Endodermal cell (in vitro differentiated cells): ENCODE measurements around the gene GAN. TPM values are rescaled to one million over a fixed set of nuclear protein-coding genes. Genes with fewer than 3 reads are reported as not detected.
"Not testable (repeated sequence)": the region's sequence is repeated elsewhere in the genome, so short reads cannot be mapped to it uniquely, and the experiment has no call there.

ENCODE experiments used
- DNase-seq: peaks from one replicate; pipeline ENCODE4 v3.0.0-alpha.2; 2017
- H3K27ac ChIP-seq: 2 replicates; pipeline ENCODE4 v1.5.1; 2013; ENCODE audit warnings: mild to moderate bottlenecking, low read depth, low read length, moderate library complexity
- H3K27me3 ChIP-seq: 2 replicates; pipeline ENCODE4 v1.6.1; 2013; ENCODE audit warnings: mild to moderate bottlenecking, low read length, moderate library complexity; ENCODE audit not compliant: insufficient read depth, control insufficient read depth, poor library complexity, severe bottlenecking
- H3K36me3 ChIP-seq: 2 replicates; pipeline ENCODE4 v1.7.0; 2013; ENCODE audit warnings: mild to moderate bottlenecking, low read length, moderate library complexity; ENCODE audit not compliant: control insufficient read depth, insufficient read depth
- H3K4me1 ChIP-seq: one replicate; pipeline ENCODE4 v1.7.0; 2013; ENCODE audit warnings: low read length; ENCODE audit not compliant: control insufficient read depth, insufficient read depth
- H3K4me3 ChIP-seq: 2 replicates; pipeline ENCODE4 v1.5.1; 2013; ENCODE audit warnings: mild to moderate bottlenecking, low read length, moderate library complexity
- H3K9ac ChIP-seq: 2 replicates; pipeline ENCODE4 v1.6.1; 2013; ENCODE audit warnings: mild to moderate bottlenecking, low read length, moderate library complexity; ENCODE audit not compliant: poor library complexity, severe bottlenecking; ENCODE audit errors: extremely low read depth
- H3K9me3 ChIP-seq: 2 replicates; pipeline ENCODE4 v1.6.1; 2013; ENCODE audit warnings: mild to moderate bottlenecking, low read length, moderate library complexity; ENCODE audit not compliant: control insufficient read depth
- H3K27ac Mint-ChIP-seq: 2 replicates; pipeline ENCODE4 v1.8.0; 2020; ENCODE audit warnings: mixed read lengths
- H3K27me3 Mint-ChIP-seq: 2 replicates; pipeline ENCODE4 v1.8.0; 2021; ENCODE audit warnings: mild to moderate bottlenecking, mixed read lengths; ENCODE audit not compliant: insufficient read depth
- H3K36me3 Mint-ChIP-seq: 2 replicates; pipeline ENCODE4 v1.8.0; 2020; ENCODE audit warnings: low read depth, mixed read lengths
- H3K4me1 Mint-ChIP-seq: 2 replicates; pipeline ENCODE4 v1.8.0; 2020; ENCODE audit warnings: mixed read lengths
- H3K4me3 Mint-ChIP-seq: 2 replicates; pipeline ENCODE4 v1.8.0; 2020; ENCODE audit warnings: mild to moderate bottlenecking, moderate library complexity, mixed read lengths
- H3K9me3 Mint-ChIP-seq: 2 replicates; pipeline ENCODE4 v1.8.0; 2020; ENCODE audit warnings: mild to moderate bottlenecking, mixed read lengths
- CTCF ChIP-seq: fragments of 200-600 bp; sonication (generic); conservative IDR thresholded peaks from 2 replicates; pipeline ENCODE4 v1.5.0; 2021; ENCODE audit warnings: antibody characterized with exemption, mild to moderate bottlenecking
- WGBS, 2 experiments: methylation state at CpG; one replicate each; pipeline versions ENCODE4 v1.1.5 to v1.1.7; 2013; ENCODE audit warnings: missing lambda C conversion rate in 2 of 2, mixed read lengths in 1 of 2; ENCODE audit not compliant: insufficient coverage in 1 of 2, insufficient read length in 1 of 2; 5-methylcytosine and 5-hydroxymethylcytosine counted together
- total RNA-seq, 2 donors: library from RNA; stranded (reverse); fragmentation: NEBNext Ultra II Directional in 1 of 2; extraction: Animal tissue kit (Norgen Biotek cat#: 25700) in 1 of 2; gene quantifications; 2 replicates in 1 of 2; 3 replicates in 1 of 2; pipeline ENCODE4 v1.2.1, GENCODE V29; 2021

GAN gene
- total RNA-seq, 2 donors from 2014 or later: 23.4 to 28.9 TPM

DNA sequence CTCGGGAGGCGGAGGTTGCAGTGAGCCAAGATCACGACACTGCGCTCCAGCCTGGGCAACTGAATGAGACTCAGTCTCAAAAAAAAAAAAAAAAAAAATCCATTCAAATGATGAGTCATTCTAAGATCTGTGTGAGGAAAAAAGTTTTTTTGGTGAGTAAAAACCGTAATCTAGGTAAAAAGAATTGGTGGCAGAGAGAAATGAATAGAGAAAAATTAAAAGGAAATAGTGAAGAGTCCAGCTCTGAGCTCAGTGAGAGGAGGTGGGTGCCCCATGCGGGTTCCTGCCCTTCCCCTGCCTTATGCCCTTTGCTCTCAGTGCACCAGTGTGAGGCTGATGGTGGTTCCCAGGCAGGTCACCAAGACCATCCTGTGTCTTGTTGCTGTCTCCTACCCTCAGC is 20.9 kb downstream of the GAN start:
- Mint-ChIP-seq H3K27me3 (no peaks in the 10 kb centered on the region), H3K4me3 (no peak overlapping the region), H3K27ac (no peak overlapping the region), H3K9me3 (no peaks in the 10 kb centered on the region), H3K4me1 (peaks cover 5% of the 10 kb centered on the region), H3K36me3 (peaks cover 37% of the 10 kb centered on the region)
- Histone ChIP-seq H3K9ac (no peak overlapping the region), H3K27ac (no peak overlapping the region), H3K4me3 (no peak overlapping the region), H3K27me3 (no peaks in the 10 kb centered on the region), H3K9me3 (no peaks in the 10 kb centered on the region), H3K4me1 (no peaks in the 10 kb centered on the region), H3K36me3 (peaks cover 7% of the 10 kb centered on the region)
- DNase-seq: no peak
- TF ChIP-seq CTCF: no peak
- WGBS, 2 experiments: 91% methylated on average over 1 to 5 of the region's 6 CpGs

DNA sequence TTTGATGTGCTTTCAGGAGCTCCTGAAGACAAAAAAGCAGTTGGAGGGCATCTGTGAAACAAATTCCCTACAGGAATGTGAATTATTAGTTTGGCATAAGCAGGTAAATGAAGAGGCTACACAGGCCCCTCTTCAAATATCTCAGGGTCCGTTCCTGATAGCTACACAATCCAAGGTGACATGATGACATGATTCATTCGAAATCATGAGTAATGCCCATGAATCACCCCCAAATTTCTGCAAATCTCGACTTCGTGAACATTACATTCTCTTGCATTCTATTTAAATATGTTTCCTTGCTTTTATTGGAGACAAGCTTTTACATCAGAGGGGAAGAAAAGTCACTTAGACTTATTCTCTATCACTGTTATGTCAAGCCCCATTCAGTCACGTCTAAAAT is 22.3 kb downstream of the GAN start:
- Mint-ChIP-seq H3K4me1 (peaks cover 5% of the 10 kb centered on the region), H3K9me3 (peaks cover 9% of the 10 kb centered on the region), H3K27ac (no peak overlapping the region), H3K36me3 (peaks cover 39% of the 10 kb centered on the region), H3K4me3 (no peak overlapping the region), H3K27me3 (no peaks in the 10 kb centered on the region)
- TF ChIP-seq CTCF: no peak
- Histone ChIP-seq H3K9ac (no peak overlapping the region), H3K27me3 (no peaks in the 10 kb centered on the region), H3K36me3 (peaks cover 7% of the 10 kb centered on the region), H3K27ac (no peak overlapping the region), H3K4me1 (no peaks in the 10 kb centered on the region), H3K4me3 (no peak overlapping the region), H3K9me3 (no peaks in the 10 kb centered on the region)
- 88 to 98% methylated on average over 4 to 5 of the region's 5 CpGs for WGBS, 2 experiments
- no peak for DNase-seq

DNA sequence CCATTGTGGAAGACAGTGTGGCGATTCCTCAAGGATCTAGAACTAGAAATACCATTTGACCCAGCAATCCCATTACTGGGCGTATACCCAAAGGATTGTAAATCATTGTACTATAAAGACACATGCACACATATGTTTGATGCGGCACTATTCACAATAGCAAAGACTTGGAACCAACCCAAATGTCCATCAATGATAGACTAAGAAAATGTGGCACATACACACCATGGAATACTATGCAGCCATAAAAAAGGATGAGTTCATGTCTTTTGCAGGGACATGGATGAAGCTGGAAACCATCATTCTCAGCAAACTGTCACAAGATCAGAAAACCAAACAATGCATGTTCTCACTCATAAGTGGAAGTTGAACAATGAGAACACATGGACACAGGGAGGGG is 30.4 kb downstream of the GAN start:
- H3K36me3 Mint-ChIP-seq: peaks cover 36% of the 10 kb centered on the region
- H3K27ac ChIP-seq, DNase-seq, H3K4me1 Mint-ChIP-seq, H3K4me1 ChIP-seq, H3K4me3 ChIP-seq, H3K27ac Mint-ChIP-seq, H3K27me3 ChIP-seq, H3K4me3 Mint-ChIP-seq, H3K9ac ChIP-seq, H3K27me3 Mint-ChIP-seq, H3K36me3 ChIP-seq: not testable (repeated sequence)
- H3K9me3 Mint-ChIP-seq: peaks cover 68% of the 10 kb centered on the region
- H3K9me3 ChIP-seq: peaks cover 40% of the 10 kb centered on the region
- WGBS, 2 experiments: 95% methylated on average over 2 of the region's 3 CpGs; no CpG with 5 or more reads in 1 of the 2 experiments

GRCh38 chr16:81347425-81347824 is 32.7 kb downstream of the GAN start:
- no peaks in the 10 kb centered on the region for H3K4me1 ChIP-seq
- peaks cover 14% of the 10 kb centered on the region for H3K36me3 ChIP-seq
- H3K9ac ChIP-seq: no peak overlapping the region
- Mint-ChIP-seq H3K4me1 (no peaks in the 10 kb centered on the region), H3K27ac (no peak overlapping the region), H3K4me3 (no peak overlapping the region), H3K9me3 (peaks cover 55% of the 10 kb centered on the region), H3K27me3 (no peaks in the 10 kb centered on the region), H3K36me3 (peaks cover 39% of the 10 kb centered on the region)
- H3K27me3 ChIP-seq: no peaks in the 10 kb centered on the region
- no peak overlapping the region for H3K4me3 ChIP-seq
- TF ChIP-seq CTCF: no peak
- DNase-seq: no peak
- H3K9me3 ChIP-seq: peaks cover 40% of the 10 kb centered on the region
- H3K27ac ChIP-seq: no peak overlapping the region
- 91 to 100% methylated on average over 1 of the region's 1 CpG for WGBS, 2 experiments
